ENCODE results near the gene VAPA. TPM values are rescaled to one million over a fixed set of nuclear protein-coding genes. Genes with fewer than 3 reads are reported as not detected.

The VAPA gene
- total RNA-seq, 4 donors from 2014 or later = 182 to 244 (median 212) TPM

DNA sequence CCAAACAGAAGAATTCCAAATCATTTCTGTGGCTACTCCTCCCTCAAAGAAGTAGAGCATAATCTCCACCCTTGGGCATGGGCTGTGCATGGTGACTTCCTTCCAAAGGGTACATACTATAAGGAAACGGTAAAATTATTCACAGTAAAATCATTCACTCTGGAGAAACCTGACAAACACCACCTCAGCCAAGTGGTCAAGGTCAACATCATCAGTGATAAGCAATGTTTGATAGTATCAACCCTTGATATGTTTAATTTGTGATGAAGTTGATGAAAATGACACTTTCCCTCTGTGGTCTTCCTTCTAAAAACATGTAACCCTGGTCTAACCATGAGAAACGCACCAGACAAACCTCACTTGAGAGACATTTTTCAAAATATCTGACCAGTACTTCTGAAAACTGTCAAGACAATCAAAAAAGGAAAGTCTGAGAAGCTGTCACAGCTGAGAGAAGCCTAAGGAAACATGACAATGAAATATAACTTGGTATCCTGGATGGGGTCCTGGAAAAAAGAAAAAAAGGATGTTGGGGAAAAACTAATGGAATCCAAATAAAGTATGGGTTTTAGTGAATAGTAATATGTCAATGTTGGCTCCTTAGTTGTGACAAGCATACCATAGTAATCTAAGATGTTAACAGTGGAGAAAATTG is 37.5 kb upstream of the VAPA start:
- no peak for DNase-seq (ENCODE audit: low spot score in 2 of 2)
- 92% methylated on average over 2 of the region's 2 CpGs for WGBS
- Histone ChIP-seq H3K27me3 (no peaks in the 10 kb centered on the region), H3K4me3 (peak overlapping the region; percentile 2), H3K4me1 (no peaks in the 10 kb centered on the region), H3K27ac (peak overlapping the region; percentile 26), H3K36me3 (no peaks in the 10 kb centered on the region), H3K9me3 (no peaks in the 10 kb centered on the region)
- TF ChIP-seq, protein P1, sequence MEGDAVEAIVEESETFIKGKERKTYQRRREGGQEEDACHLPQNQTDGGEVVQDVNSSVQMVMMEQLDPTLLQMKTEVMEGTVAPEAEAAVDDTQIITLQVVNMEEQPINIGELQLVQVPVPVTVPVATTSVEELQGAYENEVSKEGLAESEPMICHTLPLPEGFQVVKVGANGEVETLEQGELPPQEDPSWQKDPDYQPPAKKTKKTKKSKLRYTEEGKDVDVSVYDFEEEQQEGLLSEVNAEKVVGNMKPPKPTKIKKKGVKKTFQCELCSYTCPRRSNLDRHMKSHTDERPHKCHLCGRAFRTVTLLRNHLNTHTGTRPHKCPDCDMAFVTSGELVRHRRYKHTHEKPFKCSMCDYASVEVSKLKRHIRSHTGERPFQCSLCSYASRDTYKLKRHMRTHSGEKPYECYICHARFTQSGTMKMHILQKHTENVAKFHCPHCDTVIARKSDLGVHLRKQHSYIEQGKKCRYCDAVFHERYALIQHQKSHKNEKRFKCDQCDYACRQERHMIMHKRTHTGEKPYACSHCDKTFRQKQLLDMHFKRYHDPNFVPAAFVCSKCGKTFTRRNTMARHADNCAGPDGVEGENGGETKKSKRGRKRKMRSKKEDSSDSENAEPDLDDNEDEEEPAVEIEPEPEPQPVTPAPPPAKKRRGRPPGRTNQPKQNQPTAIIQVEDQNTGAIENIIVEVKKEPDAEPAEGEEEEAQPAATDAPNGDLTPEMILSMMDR (IDR thresholded peaks at IDR 0.05) = no peak

DNA sequence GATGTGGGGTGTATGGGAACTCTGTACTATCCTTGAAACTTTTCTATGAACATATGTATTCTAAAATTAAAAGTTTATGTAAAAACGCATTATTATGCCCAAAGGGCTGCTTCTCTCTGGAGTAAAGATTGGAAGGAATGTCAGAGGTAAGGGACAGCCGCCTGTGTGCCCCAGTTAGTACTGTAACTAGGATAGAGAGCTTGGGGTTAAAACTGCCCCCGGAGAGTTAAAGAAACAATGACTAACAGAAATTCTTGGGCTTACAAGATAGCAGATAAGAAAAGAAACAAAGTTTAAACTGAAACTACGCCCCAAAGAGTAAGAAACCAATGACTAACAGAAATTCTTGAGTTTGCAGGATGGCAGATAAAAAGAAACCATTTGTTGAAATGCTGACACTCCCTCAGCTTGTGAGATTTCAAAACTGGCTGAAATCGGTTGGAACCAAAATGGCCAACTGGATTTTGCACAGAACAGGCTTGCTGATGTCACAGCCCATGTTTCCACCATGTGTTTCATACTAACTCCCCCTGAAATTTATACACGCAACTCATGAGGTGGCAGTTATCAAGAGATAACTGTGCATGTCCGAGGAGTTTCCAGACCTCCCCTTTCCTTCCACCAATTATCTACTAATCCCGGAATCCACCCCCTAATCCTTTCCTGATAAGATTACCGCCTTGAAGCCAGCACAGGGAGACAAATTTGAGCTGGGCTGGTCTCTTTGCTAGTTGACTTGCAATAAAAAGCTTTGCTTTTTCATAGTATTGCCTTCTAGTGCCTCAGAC is 36.8 kb upstream of the VAPA start:
- TF ChIP-seq EP300 (IDR thresholded peaks at IDR 0.05) = no peak
- peak in 1 of 3 donors; percentile 14 for TF ChIP-seq POLR2AphosphoS5 (IDR thresholded peaks at IDR 0.05)
- TF ChIP-seq, protein P1 (IDR thresholded peaks at IDR 0.05) = no peak
- no peak for TF ChIP-seq POLR2A (IDR thresholded peaks at IDR 0.05)
- no peaks in the 10 kb centered on the region for H3K27me3 ChIP-seq
- no peaks in the 10 kb centered on the region for H3K4me1 ChIP-seq
- no peak for DNase-seq (ENCODE audit: low spot score in 2 of 2)
- WGBS = 23% methylated on average over 9 of the region's 9 CpGs
- H3K36me3 ChIP-seq = no peaks in the 10 kb centered on the region
- no peaks in the 10 kb centered on the region for H3K9me3 ChIP-seq
- H3K27ac ChIP-seq = peak overlapping the region; percentile 51
- H3K4me3 ChIP-seq = peak overlapping the region; percentile 2

DNA sequence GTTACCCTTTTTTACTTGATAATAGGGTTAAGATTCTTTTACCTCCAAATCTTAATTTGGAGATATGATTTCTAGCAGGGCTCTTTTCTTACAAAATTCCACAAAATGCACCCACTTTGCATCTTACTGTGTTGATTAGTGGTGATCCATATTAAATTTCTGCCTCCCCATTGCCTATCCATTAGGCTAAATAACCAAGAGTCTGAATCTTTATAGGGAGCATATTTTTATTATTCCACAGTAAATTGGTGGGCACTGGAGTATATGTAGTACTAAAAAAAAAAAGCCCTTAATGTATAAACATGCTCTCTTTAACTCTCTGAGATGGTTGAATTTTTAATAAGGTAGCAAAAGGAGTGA is 36.2 kb upstream of the VAPA start:
- Histone ChIP-seq H3K36me3 (no peaks in the 10 kb centered on the region), H3K4me3 (peak overlapping the region; percentile 2), H3K4me1 (no peaks in the 10 kb centered on the region), H3K9me3 (no peaks in the 10 kb centered on the region), H3K27ac (peak overlapping the region; percentile 51), H3K27me3 (no peaks in the 10 kb centered on the region)
- TF ChIP-seq, protein P1 (IDR thresholded peaks at IDR 0.05) = no peak
- no peak for TF ChIP-seq POLR2AphosphoS5 (IDR thresholded peaks at IDR 0.05)
- no peak for TF ChIP-seq EP300 (IDR thresholded peaks at IDR 0.05)
- TF ChIP-seq POLR2A (IDR thresholded peaks at IDR 0.05) = no peak
- DNase-seq (ENCODE audit: low spot score in 2 of 2) = no peak

DNA sequence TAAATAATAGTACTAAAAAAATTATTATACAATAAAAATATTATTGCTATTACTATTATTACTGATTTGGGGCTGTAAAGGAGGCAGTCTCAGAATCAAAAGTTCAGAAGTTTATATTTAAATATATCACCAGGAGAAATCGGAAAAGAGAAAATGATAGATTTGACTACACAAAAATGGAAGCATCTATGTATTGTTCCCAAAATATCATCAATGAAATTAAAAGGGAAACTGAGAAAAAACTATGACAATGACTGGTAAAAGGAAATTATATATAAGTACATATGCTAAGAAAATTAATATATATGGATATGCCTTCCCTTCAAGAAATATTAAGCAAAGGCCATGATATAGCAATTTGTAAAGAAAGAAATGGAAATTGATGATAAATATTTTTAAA is 35.7 kb upstream of the VAPA start:
- Histone ChIP-seq H3K27ac (no peak overlapping the region), H3K36me3 (no peaks in the 10 kb centered on the region), H3K4me3 (no peak overlapping the region), H3K27me3 (no peaks in the 10 kb centered on the region), H3K9me3 (no peaks in the 10 kb centered on the region), H3K4me1 (no peaks in the 10 kb centered on the region)
- DNase-seq (ENCODE audit: low spot score in 2 of 2) = no peak
- TF ChIP-seq, protein P1 (IDR thresholded peaks at IDR 0.05) = no peak
- TF ChIP-seq POLR2AphosphoS5 (IDR thresholded peaks at IDR 0.05) (no peak), EP300 (IDR thresholded peaks at IDR 0.05) (no peak), POLR2A (IDR thresholded peaks at IDR 0.05) (no peak)
- WGBS = 98% methylated on average over 1 of the region's 1 CpG

DNA sequence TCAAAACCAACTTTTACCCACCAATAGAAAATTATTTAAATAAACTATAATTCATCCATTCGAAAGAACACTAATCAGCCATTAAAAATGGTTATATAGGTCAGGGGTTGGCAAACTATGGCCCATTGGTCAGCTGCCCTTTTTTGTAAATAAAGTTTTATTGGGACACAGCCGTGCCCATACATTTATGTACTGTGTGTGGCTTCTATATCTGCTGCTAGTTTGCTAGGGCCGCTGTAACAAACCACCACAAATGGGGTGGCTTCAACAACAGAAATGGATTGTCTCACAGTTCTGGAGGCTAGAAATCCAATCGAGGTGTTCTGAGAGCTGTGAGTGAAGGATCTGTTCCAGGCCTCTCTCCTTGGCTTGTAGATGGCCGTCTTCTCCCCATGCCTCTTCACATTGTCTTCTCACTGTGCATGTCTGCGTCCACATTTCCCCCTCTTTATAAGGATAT is 35.0 kb upstream of the VAPA start:
- Histone ChIP-seq H3K4me3 (no peak overlapping the region), H3K9me3 (no peaks in the 10 kb centered on the region), H3K27ac (no peak overlapping the region), H3K4me1 (no peaks in the 10 kb centered on the region), H3K36me3 (no peaks in the 10 kb centered on the region), H3K27me3 (no peaks in the 10 kb centered on the region)
- no peak for TF ChIP-seq POLR2A (IDR thresholded peaks at IDR 0.05)
- TF ChIP-seq, protein P1 (IDR thresholded peaks at IDR 0.05) = no peak
- no peak for DNase-seq (ENCODE audit: low spot score in 2 of 2)
- WGBS = 93% methylated on average over 6 of the region's 6 CpGs

Measured in suprapubic skin (tissue), 4 donors.